GM18520 (cell line): Measurements from ENCODE around the gene CCDC30.
A peak's percentile ranks its signal among the peaks of the same experiment; 100 is the strongest.
"Not testable (repeated sequence)": the region's sequence is repeated elsewhere in the genome, so short reads cannot be mapped to it uniquely, and the experiment has no call there.

Source experiments
- ATAC-seq: cut with Tn5 transposase; IDR thresholded peaks from one replicate; pipeline ENCODE4 v1.9.1; 2021; ENCODE audit not compliant: unreplicated experiment

The CCDC30 gene

GRCh38 chr1:42450061-42450460 lies 13.0 kb upstream of the CCDC30 start:
- no peak for ATAC-seq

- ATAC-seq, result no peak
These were observed 9.7 kb upstream of the CCDC30 start for GRCh38 chr1:42453386-42453785.

- ATAC-seq, result no peak
These were observed 8.7 kb upstream of the CCDC30 start for GRCh38 chr1:42454403-42454802.

- peak; percentile 80 for ATAC-seq
These were observed 6.9 kb upstream of the CCDC30 start, which contains the start of the genes PPCS and ZMYND12 for GRCh38 chr1:42456010-42456753. Gene PPCS, plus strand, starts transcription at chr1:42456543. Its CDS starts 23 bp downstream, at chr1:42456566. Gene ZMYND12, minus strand, starts transcription at chr1:42456022. Its CDS starts 25 bp downstream, at chr1:42455997.

- ATAC-seq, result peak; percentile 31
These were observed 6.4 kb upstream of the CCDC30 start for GRCh38 chr1:42456754-42457089.

- ATAC-seq, result no peak
These were observed 1.9 kb upstream of the CCDC30 start for GRCh38 chr1:42461196-42461595.

GRCh38 chr1:42463921-42464320 lies 835 bp downstream of the CCDC30 start:
- no peak for ATAC-seq

- ATAC-seq, result no peak
These were observed 2.9 kb downstream of the CCDC30 start for GRCh38 chr1:42466030-42466429.

GRCh38 chr1:42469727-42470126 lies 6.6 kb downstream of the CCDC30 start:
- peak; percentile 60 for ATAC-seq

- ATAC-seq, result no peak
These were observed 13.5 kb downstream of the CCDC30 start for GRCh38 chr1:42476605-42477004.

GRCh38 chr1:42477354-42477753 lies 14.3 kb downstream of the CCDC30 start:
- ATAC-seq, result not testable (repeated sequence)

GRCh38 chr1:42477775-42478174 lies 14.7 kb downstream of the CCDC30 start:
- ATAC-seq, result no peak

- no peak for ATAC-seq
These were observed 16.5 kb downstream of the CCDC30 start for GRCh38 chr1:42479621-42480020.

GRCh38 chr1:42480921-42481320 lies 17.8 kb downstream of the CCDC30 start:
- ATAC-seq, result no peak

- no peak for ATAC-seq
These were observed 19.6 kb downstream of the CCDC30 start for GRCh38 chr1:42482635-42483153.

GRCh38 chr1:42484382-42484781 lies 21.3 kb downstream of the CCDC30 start:
- ATAC-seq, result no peak

GRCh38 chr1:42490237-42490636 lies 27.2 kb downstream of the CCDC30 start:
- no peak for ATAC-seq

GRCh38 chr1:42502031-42502430 lies 38.9 kb downstream of the CCDC30 start:
- not testable (repeated sequence) for ATAC-seq

GRCh38 chr1:42504535-42505128 lies 41.5 kb downstream of the CCDC30 start:
- no peak for ATAC-seq

GRCh38 chr1:42506576-42506975 lies 43.5 kb downstream of the CCDC30 start:
- no peak for ATAC-seq

- ATAC-seq, result not testable (repeated sequence)
These were observed 48.6 kb downstream of the CCDC30 start for GRCh38 chr1:42511581-42512155.

- ATAC-seq, result no peak
These were observed 55.8 kb downstream of the CCDC30 start for GRCh38 chr1:42518908-42519307.
